ENCODE measurements around the gene TSC1. TPM values are rescaled to one million over a fixed set of nuclear protein-coding genes. Genes with fewer than 3 reads are reported as not detected.

TSC1 gene
- total RNA-seq, 1 donor from 2014 or later, result 54.4 TPM

DNA sequence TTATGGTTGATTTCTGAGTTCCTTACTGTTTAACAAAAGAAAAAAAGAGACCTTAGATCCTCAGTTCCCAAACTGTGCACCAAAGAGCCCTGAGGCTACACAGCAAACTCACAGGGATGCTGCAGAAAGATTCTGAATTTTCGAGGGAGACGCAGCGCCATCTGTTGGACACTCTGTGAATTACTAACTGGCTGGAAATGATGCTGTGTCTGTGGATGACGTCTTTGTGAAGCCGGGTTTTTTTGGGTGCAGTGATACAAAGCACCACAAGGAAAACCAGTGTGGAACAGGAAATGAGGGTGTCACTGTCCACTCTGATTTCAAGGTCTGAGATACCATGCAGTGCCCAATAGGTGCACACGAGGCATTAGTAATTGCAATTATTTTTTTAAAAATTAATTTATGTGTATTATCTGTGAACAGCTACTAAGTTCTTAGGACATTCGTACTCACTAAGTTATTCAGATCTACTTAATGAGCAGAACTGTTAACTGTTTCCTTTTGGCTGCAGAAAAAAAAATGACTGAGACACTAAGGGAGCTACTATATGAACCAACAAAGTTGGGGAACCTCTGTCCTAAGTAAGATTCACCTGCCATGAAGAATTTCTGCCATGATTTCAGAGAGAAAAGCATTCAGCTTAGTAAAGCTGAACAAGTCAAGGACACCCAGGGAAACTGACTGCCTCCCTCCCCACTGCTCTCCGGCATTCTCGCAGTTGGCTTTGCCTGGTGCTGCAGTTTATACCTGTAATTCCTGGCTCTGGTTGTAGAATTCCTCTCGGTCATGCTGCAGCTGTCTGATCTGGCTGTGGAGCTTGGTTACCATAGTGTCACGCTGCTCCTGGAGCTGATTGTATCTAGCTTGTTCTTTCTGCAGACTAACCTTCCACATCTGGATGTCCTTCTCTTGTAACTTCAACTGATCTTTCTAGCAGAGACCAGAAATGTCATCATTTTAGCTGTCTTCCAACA is 42.3 kb downstream of the TSC1 start:
- peak; percentile 63 for ATAC-seq
- peak; percentile 53 for DNase-seq
- intact Hi-C loops (cut with micrococcal nuclease), result no loop called here

DNA sequence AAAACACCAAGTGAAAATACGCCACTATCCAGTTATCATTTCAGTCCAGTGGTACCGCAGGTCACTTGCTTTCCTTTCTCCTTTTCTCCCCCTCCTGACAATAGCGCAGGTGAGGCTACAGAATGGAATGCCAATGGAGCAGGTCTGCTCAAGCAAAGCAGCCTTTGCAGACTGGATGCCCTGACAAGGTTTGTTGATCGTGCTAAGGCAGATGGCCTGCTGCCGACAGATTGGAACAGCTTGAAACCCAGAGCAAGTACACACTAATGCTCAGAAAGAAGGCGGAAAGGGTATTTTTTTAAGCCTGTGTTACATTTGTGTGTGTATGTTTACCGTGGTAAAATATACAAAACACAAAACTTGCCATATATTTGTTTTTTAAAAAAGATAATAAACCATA is 46.4 kb downstream of the TSC1 start:
- intact Hi-C loops (cut with micrococcal nuclease), result no loop called here
- DNase-seq (no peak), ATAC-seq (no peak)

DNA sequence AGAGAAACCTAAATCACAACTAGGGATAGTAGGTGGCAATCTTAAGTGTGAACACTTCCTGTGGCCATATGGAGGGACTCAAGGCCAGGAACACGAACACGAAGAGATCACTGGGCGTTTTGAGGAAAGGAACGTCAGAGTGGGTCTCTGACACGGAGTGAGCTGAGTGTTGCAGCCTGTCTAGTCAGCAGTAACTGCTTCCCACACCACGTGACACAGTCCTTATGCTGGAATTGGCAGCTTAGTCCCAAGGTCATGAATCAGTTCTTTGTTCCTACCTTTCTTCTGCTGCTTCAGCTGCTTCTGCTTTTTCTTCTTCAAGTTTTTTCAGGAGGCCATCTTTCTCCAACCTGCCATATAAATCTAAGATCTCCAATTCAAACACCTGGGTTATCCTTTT is 47.5 kb downstream of the TSC1 start:
- intact Hi-C loops (cut with micrococcal nuclease), result no loop called here
- DNase-seq, result no peak
- peak; percentile 78 for ATAC-seq

DNA sequence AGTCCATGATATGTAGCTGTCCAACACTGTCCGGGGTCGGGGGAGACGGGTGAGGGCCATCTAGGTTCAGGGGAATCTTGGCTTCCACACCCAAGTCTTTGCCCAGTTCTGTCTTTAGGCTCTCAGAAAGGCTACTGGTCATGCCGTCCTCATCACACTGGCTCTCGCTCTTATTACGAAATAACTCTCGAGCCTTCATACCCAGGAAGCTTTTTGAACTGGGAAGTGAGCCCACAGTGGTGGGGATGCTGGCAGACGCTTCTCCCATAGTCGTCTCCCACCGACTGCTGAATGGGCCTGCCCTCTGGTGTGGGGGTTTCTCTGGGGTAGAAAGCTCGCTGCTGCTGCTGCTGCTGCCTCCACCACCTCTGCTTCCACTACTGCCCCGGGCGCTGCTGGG is 48.2 kb downstream of the TSC1 start:
- no peak for ATAC-seq
- intact Hi-C loops (cut with micrococcal nuclease), result no loop called here
- no peak for DNase-seq

DNA sequence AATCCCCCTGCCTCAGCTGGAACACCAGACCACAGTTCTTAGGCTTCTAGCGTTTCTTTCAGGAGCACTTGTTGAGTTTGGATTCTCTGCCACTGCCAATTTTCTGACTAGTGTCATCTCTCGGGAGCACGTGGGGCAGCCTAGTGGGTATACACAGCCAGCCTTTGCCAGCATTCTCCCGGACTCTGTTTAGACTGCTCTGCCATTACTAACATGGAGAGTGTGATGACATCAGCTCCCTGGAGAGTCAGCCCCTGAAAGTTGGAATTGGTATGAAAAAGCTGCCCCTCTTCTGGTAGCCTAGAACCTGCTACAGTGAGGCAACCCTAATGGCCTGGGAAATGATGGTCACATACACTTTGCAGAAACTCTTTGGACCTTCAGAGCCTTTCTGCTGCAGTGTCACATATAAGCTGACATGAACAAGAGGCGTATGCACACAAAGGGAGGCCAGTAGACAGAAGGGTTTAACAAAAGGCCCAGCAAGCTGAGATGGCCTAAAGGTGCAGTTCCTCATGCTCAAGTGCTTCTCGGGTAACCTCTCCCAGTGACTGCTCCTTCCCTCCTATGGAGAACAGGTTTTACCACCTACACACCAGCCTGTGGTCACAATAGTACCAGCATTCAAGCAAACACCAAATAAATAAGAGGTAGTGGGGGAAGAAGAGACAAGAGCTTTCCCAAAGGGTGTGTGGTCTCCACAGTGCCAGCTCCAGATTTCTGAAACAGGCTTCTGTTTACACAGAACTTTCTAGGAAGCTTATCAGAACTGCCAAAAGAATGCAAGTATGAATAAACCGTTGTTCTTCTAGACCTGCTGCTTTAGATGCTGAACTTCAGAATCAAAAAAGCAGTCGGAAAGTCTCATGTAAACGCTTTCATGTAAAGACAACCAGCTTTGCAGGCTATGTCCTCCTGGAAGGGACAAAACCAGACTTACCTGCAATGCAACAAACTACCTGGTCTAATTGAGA is 49.3 kb downstream of the TSC1 start:
- no peak for ATAC-seq
- intact Hi-C loops (cut with micrococcal nuclease), result no loop called here
- no peak for DNase-seq

DNA sequence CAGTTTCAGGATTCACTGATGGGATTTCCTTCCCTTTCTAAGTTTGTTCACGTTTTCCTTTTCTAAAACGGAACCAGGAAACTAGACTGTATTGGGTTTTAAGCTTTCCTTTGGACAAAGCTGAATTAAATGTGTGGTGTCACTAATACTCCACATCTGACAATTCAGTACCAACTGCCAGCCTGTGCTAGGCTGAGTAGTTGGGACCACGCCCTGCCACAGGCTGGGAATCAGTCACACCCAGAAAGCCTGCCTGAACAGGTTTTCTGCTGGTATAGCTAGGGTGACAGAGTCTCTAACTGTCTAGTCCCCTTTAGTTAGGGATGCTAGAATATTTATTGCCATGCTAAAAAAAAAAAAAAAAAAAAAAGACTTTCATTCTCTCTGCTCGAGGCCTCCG is 50.1 kb downstream of the TSC1 start:
- intact Hi-C loops (cut with micrococcal nuclease), result no loop called here
- ATAC-seq, result no peak
- DNase-seq, result no peak

DNA sequence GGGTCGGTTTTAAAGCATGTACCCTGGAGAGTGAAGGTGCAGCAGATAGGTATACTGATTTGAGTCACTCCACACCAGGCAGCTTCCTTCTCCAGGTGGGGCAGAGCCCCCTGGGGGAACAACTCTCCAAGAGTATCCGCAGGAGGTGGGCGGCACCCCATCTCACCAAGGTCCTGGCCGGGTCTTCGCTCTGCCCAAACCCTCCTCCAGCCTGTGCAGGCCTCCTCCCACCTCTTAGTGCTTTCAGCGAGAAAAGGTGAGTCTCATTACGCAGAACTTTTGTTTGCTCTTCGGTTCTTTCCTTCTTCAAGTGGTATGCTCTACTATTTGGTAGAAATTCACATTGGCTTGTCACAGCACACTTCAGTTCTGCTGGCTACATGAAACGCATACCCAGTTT is 52.0 kb downstream of the TSC1 start:
- ATAC-seq (no peak), DNase-seq (no peak)
- intact Hi-C loops (cut with micrococcal nuclease), result no loop called here

DNA sequence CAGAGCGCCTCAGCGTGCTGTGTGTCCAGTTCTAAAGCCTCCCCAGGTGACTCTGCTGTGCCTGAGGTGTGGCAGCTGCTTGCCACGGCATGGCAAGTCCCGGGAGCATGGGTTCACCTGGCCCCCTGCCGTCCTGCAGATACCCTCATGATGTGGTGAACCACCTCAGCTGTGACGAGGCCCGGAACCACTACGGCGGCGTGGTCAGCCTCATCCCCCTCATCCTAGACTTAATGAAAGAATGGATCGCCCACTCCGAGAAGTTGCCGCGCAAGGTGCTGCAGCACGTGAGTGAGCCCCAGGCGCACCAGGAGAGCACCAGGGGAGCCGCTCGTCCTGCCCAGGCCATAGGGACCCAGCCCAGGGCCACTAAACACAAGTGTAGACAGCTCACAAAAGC is 56.3 kb downstream of the TSC1 start:
- DNase-seq, result no peak
- intact Hi-C loops (cut with micrococcal nuclease), result no loop called here
- no peak for ATAC-seq

DNA sequence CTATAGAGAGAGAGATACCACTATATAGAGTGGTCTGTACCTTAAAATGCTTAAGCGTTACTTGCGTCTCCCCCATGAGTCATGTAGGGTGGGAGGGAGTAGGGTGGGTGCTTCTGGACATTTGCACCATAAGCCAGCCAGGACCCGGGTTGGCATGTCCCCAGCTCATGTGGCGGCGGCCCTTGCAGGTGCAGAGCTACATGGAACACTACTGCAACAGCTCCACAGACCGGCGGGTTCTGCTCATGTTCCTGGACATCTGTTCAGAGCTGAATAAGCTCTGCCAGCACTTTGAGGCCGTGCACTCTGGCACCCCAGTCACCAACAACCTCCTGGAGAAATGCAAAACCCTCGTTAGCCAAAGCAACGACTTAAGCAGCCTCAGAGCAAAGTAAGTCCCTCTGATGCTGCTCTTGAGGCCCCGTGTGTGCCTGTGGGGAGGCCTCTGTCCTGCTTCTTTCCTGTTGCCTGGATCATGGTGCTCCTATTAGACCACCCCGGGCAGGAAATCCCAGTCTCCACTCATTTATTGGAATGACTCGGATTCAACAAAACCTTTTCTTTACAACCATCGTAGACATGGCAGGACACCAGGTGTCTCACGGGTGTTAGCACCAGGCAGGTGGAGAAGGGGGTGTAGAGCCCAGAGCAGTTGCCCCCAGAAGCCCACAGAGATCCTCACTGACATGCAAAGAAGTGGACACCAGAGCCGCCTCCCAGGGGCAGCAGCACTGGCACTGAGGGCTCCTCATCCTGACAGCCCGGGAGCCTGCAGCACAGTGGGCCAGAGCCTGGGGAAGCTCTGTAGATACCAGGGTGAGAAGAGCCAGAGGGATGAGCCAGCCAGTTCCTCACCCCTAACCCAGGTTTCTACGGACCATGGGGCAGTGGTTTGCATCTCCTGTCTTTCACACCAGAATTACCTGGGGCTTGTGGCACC is 57.0 kb downstream of the TSC1 start:
- intact Hi-C loops (cut with micrococcal nuclease), result no loop called here
- DNase-seq (no peak), ATAC-seq (no peak)

DNA sequence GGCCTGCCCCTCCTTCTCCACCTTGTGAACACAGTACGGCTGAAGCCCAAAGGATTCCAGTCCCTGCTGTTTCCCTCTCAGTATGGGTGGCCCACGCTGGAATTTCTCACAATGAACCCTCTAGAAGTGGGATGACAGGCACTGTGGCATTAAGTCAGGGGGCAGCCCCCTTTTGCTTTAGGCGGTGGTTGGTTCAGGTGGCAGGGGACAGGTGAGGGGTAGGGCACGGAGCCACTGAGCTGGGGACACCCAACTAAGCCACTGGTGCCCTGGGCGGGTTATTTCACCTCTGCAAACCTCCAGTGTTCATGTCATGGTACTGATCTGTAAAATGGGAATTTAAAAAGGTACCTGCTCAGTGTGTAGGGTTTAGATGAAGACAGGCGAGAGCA is 58.1 kb downstream of the TSC1 start:
- ATAC-seq, result no peak

DNA sequence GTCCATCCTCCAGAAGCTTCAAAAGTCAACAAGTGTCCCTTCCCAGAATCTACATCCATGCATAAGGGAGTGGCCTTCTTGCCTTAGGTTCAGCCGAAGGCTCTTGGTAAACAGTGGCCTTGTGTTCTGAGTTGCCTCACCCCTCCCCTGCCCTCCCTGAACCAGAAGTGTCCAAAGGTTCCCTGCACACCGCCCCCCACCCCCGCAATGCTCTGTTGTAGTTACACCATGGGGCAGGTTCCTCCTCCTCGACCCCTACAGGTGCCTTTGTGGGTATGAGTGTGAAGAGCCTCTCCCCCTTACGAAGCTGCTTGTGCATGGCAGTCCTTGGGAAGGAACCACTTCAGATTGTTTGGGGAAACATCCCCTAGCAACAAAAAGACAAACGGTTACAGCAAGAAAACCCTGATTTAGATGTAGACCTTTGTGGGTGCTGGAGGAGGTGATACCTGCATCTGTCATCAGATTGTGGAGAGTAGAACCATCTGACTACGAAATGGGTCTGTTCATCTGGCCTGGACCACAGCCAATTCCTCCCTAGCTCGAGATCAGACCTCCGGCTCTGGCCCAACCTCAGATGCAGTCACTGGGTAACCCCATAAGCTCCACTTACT is 58.6 kb downstream of the TSC1 start:
- ATAC-seq (no peak), DNase-seq (no peak)
- intact Hi-C loops (cut with micrococcal nuclease), result no loop called here

More for the DNA sequence above, 58.1 kb downstream of the TSC1 start:
- intact Hi-C loops (cut with micrococcal nuclease), result no loop called here
- DNase-seq, result no peak

DNA sequence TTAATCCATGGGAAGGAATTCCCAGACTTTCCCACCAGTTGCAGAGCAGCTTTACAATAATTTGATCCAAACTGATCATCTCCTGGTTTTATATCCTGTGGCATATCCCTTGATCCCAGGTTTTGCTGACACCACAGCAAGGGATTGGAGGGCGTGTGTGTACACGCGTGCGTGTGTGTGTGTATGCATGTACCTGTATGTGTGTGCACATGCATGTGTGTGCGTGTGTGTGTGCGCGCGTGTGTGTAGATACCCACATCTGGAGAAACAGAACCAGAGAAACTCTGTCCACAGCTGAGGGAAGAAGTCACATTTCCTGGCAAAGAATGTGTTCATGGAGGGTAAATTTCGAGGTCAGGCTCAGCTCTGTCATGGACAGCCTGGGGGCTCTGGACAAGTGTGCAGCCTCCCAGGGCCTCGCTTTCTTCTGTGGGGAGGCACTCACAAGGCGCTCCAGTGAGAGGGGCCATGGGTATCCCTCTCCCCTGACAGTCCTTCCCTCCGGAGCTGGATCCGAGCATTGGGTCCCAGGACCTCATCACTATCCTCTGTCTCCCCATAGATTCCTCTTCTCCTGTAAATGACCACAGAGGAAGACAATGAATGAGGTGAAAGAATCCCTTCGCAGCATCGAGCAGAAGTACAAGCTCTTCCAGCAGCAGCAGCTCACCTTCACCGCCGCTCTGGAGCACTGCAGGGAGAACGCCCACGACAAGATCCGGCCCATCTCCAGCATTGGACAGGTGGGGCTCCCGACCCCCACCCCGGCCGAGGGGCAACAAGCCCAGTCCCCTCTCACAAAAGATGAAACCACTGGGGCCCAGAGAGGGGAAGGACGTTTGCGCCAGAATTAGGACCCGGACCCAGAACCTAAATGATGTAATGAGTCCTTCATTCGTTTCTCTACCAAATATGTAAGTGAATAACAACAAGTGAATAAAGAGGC is 60.8 kb downstream of the TSC1 start:
- ATAC-seq (no peak), DNase-seq (no peak)
- intact Hi-C loops (cut with micrococcal nuclease), result no loop called here

DNA sequence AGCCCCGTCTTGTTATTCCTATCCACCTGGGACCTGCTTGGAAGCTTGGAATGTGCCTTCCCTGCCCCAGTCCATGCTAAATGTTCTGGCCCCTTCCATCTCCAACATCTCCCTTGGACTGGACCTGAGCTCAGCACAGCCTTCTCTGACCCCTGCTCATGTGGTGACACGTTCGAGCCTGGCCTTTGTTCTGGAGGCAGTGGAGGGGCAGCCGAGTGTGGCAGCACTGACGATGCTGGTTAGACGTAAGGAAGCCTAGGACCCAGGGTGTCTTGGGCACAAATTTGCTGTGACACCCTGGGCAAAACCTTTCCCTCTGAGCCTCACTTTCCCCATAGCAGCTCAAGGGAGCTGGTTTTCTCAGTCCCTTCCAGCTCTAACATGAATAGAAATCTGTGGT is 61.8 kb downstream of the TSC1 start:
- no peak for DNase-seq
- no peak for ATAC-seq
- intact Hi-C loops (cut with micrococcal nuclease), result no loop called here

DNA sequence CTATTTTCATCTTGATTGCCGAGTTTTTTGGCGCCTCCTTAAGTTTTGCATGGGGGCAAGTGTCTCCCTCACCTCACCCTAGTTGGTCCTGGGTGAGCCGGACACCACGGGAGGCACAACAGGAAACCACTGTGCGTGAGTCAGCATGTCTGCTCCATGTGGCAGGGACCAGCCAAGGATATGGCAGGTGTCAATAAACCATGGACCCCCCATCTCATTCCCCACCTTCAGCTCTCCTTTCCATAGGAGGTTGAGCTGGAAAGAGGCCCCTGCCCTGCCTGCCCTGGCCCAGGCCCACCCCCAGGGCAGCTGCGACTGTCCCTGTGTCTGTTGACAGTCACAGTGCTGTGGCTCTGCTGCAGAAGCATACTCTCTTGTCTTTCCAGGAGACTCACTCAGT is 62.6 kb downstream of the TSC1 start:
- ATAC-seq, result no peak
- intact Hi-C loops (cut with micrococcal nuclease), result no loop called here
- no peak for DNase-seq

DNA sequence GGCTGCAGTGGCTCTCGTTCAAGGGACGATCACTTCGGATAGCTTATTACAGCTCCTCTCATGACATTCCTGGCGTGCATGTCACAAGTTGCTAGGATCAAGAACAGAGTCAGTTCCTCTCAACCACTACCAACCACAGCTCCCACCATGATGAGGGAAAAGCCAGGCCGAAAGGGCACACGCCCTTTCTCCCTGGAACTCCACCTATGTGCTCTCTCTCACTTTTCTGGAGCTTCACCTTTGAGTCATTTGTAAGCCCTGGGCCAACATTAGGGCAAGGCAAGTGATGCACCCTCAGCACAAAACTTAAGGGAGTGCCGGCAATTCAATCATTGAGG is 64.1 kb downstream of the TSC1 start:
- intact Hi-C loops (cut with micrococcal nuclease), result no loop called here
- DNase-seq, result no peak
- no peak for ATAC-seq

DNA sequence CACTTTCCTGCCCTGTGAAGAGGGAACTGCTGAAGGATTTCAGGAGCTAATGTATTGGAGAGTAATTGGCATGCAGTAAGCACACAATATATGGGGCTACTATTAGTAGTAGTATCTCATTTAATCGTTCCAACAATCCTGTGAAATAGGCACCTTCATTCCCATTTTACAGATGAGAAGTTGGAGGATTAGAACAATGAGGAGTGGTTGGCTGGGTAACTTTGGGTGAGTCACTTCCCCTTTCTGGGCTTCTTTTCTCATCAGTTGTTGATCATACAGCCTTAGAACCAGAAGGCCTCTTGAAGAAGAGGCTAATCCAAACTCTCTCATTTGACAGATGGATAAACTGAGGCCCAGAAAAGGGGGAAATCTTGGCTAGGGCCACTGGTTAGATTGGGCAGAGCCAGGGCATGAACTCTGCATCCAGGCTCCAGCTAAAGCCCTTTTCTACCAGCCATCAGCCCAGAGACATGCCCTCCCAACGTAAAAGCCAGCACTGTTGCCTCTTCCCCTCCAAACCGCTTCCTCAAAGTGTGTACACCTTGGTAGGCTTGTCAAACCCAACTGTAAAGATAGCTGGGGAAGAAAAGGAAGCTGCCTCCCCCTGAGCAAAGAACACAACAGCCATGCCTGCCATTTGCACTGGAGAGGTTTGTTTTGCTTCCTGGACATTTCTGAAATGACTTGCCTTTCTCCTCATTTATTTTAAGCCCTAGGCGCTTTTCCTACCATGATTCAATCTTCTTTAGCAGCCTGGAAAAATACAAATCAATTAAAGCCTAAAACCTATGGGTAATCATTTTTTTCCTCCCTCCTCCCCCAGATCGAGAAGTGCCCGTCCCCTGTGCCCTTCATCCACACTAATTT is 64.7 kb downstream of the TSC1 start:
- no peak for DNase-seq
- intact Hi-C loops (cut with micrococcal nuclease), result no loop called here
- no peak for ATAC-seq

All from left ventricle myocardium superior (tissue), 1 donor.